ENCODE measurements around the gene RPL13A. TPM values are rescaled to one million over a fixed set of nuclear protein-coding genes. Genes with fewer than 3 reads are reported as not detected.
A peak's percentile ranks its signal among the peaks of the same experiment; 100 is the strongest.

The RPL13A gene
- total RNA-seq, 1 donor from 2014 or later, result 2,665 TPM

DNA sequence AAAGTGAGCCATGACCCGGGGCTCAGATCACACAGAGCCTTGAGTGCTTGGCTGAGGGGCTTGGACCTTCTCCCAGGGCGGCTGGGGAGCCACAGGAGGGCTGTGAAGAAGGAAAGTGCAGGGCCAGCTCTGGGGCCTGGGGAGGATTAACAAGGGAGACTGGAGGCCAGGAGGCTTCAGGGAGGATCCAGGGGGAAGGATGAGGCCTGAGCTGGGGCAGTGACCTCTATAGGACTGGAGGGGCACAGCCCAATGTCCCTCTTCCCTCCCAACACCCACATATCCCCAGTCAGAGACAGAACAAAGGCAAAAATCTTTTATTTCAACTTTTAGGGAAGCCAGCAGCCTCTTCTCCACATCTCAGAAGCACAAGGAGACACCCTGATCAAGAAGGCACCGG is 41.4 kb upstream of the RPL13A start:
- Mint-ChIP-seq H3K36me3 (ENCODE audit: insufficient read depth) (peaks cover 7% of the 10 kb centered on the region), H3K27ac (peak overlapping the region; percentile 79), H3K4me3 (ENCODE audit: low read depth) (no peak overlapping the region), H3K27me3 (peaks cover 14% of the 10 kb centered on the region), H3K4me1 (ENCODE audit: low read depth) (peaks cover 4% of the 10 kb centered on the region), H3K9me3 (ENCODE audit: low read depth) (no peaks in the 10 kb centered on the region)
- DNase-seq (ENCODE audit: low spot score, unreplicated experiment), result no peak
- TF ChIP-seq, protein P1, sequence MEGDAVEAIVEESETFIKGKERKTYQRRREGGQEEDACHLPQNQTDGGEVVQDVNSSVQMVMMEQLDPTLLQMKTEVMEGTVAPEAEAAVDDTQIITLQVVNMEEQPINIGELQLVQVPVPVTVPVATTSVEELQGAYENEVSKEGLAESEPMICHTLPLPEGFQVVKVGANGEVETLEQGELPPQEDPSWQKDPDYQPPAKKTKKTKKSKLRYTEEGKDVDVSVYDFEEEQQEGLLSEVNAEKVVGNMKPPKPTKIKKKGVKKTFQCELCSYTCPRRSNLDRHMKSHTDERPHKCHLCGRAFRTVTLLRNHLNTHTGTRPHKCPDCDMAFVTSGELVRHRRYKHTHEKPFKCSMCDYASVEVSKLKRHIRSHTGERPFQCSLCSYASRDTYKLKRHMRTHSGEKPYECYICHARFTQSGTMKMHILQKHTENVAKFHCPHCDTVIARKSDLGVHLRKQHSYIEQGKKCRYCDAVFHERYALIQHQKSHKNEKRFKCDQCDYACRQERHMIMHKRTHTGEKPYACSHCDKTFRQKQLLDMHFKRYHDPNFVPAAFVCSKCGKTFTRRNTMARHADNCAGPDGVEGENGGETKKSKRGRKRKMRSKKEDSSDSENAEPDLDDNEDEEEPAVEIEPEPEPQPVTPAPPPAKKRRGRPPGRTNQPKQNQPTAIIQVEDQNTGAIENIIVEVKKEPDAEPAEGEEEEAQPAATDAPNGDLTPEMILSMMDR (IDR thresholded peaks at IDR 0.05; ENCODE audit: unreplicated experiment), result no peak

DNA sequence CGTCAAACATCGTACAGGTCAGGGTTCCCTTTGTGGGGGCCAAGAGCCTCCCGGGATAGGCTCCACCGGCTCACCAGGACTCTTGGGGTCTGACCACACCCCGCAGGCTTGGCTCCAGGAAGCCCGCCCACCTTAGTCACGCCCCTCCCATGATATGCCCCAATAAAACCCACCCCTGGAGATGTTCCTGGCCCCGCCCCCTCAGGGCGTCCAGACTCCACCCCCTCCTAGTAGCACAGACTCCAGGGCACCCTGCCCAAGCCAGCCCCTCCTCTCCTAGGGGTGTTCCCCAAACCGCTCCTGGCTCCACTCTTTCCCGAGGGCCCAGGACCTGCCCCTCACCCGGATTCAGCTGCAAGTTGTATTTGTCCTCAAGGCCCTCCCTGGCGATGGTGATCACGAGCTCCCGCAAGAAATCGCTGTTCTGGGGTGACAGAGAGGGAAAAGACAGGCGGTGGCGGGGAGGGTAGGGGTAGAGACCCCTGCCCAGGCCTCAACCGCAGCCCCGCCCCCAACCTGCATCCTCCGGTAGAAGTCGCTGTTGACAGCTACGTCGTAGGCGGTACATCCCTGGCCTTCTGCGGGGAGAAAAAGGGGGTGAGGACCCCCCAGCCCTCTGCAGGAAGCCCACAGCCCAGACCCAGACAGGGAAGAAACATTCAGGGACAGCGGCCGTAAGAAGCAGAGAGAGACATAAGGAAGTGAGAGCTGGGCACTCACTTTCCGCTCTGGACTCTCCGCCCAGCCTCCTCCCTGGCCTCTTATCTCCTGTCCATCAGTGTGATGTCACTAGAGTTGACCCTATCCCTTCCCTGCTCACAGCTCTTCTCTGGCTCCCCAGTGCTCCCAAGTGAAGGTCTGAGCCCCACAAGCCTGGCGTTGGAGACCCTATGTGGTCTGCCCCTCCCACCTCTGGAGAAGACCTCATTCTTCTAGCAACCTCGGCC is 39.6 kb upstream of the RPL13A start:
- Mint-ChIP-seq H3K4me3 (ENCODE audit: low read depth) (no peak overlapping the region), H3K27ac (no peak overlapping the region), H3K4me1 (ENCODE audit: low read depth) (peaks cover 7% of the 10 kb centered on the region), H3K9me3 (ENCODE audit: low read depth) (no peaks in the 10 kb centered on the region), H3K36me3 (ENCODE audit: insufficient read depth) (peaks cover 7% of the 10 kb centered on the region), H3K27me3 (no peaks in the 10 kb centered on the region)
- no peak for DNase-seq (ENCODE audit: low spot score, unreplicated experiment)
- TF ChIP-seq, protein P1 (IDR thresholded peaks at IDR 0.05; ENCODE audit: unreplicated experiment), result no peak

DNA sequence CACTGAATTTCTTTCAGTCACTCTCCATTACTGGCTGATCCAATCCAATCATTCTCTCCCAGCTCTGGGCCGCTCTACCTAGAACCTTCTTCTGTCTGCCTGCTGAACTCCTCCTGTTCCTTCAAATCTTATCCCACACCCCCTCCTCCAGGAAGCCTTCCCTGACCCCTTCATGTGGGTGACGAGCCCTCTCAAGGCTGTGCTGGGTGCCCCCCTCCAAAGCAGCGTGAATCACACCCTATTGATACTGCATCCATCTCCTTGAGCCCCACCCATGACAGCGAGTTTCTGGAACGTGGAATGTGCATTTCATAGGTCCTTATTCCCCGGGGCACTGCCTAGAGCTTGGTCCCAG is 39.0 kb upstream of the RPL13A start:
- H3K36me3 Mint-ChIP-seq (ENCODE audit: insufficient read depth), result peaks cover 7% of the 10 kb centered on the region

DNA sequence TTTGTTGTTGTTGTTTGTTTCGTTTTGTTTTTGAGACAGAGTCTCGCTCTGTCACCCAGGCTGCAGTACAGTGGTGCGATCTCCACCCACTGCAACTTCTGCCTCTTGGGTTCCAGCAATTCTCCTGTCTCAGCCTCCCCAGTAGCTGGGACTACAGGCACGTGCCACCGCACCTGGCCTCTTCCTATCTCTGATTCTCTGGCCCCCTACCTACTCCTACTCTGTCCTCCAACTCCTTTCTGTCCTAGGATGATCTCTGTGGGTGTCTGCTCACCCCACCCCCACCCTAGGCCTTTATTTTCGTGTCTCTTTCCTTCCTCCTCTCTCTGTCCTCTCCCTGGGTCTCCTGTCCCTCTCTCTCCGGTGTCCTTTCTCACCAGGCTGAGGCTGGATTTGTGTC is 37.0 kb upstream of the RPL13A start:
- Mint-ChIP-seq H3K4me3 (ENCODE audit: low read depth) (peak overlapping the region; percentile 83), H3K4me1 (ENCODE audit: low read depth) (peaks cover 13% of the 10 kb centered on the region), H3K9me3 (ENCODE audit: low read depth) (no peaks in the 10 kb centered on the region), H3K36me3 (ENCODE audit: insufficient read depth) (peaks cover 7% of the 10 kb centered on the region), H3K27ac (peak overlapping the region; percentile 26), H3K27me3 (no peaks in the 10 kb centered on the region)
- TF ChIP-seq, protein P1 (IDR thresholded peaks at IDR 0.05; ENCODE audit: unreplicated experiment), result no peak
- no peak for DNase-seq (ENCODE audit: low spot score, unreplicated experiment)

More for the DNA sequence above, 39.0 kb upstream of the RPL13A start:
- peaks cover 7% of the 10 kb centered on the region for H3K4me1 Mint-ChIP-seq (ENCODE audit: low read depth)
- H3K9me3 Mint-ChIP-seq (ENCODE audit: low read depth), result no peaks in the 10 kb centered on the region
- H3K27ac Mint-ChIP-seq, result no peak overlapping the region
- H3K4me3 Mint-ChIP-seq (ENCODE audit: low read depth), result peak overlapping the region; percentile 47
- no peaks in the 10 kb centered on the region for H3K27me3 Mint-ChIP-seq
- TF ChIP-seq, protein P1 (IDR thresholded peaks at IDR 0.05; ENCODE audit: unreplicated experiment), result no peak
- no peak for DNase-seq (ENCODE audit: low spot score, unreplicated experiment)

DNA sequence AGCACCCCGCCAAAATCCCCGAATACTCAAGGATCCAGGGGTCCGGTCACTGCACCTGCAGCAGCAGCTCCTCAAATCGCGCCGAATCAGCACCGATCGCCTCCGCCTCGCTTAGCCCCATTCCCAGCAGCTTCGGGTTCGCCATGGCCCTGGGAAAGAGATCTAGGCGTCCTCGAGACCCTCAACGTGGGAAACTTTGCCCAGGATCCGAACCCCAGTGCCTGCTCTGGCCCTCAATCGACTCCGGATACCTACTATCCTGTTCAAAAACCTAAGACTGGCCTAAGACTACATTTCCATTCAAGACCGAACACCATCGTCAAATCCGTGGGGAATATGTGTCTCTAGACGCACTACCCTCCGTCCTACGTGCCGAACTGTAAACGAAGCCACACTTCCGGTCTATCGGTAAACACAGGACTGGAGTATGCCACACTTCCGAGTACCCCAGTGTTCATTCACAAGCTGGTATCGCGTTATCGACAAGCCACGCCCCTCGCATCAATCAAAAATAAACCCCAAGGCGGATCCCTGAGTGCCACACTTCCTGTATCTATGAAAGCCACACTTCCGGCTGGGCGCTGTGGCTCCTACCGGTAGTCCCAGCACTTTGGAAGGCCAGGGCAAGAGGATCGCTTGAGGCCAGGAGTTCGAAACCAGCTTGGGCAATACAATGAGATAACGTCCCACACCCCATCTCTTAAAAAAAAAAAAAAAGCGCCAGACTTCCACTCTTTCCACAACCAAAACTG is 35.8 kb upstream of the RPL13A start, which contains the start of gene PIH1D1:
Gene PIH1D1 (minus strand): TSS at position 385 of the 752 bp plus-strand sequence. CDS start 240 bp downstream, at position 145.
- Mint-ChIP-seq H3K9me3 (ENCODE audit: low read depth) (no peaks in the 10 kb centered on the region), H3K36me3 (ENCODE audit: insufficient read depth) (peaks cover 6% of the 10 kb centered on the region)
- peak; percentile 85 for DNase-seq (ENCODE audit: low spot score, unreplicated experiment)

More for the DNA sequence above, 35.8 kb upstream of the RPL13A start, which contains the start of gene PIH1D1:
- TF ChIP-seq, protein P1 (IDR thresholded peaks at IDR 0.05; ENCODE audit: unreplicated experiment), result peak; percentile 31
- Mint-ChIP-seq H3K4me3 (ENCODE audit: low read depth) (peak within 1 kb of the TSS; percentile 83), H3K27me3 (no peaks in the 10 kb centered on the region), H3K27ac (peak within 1 kb of the TSS; percentile 99), H3K4me1 (ENCODE audit: low read depth) (peaks cover 13% of the 10 kb centered on the region)
